HepG2 (cell line): ENCODE measurements around the gene CTNNBL1. TPM values are rescaled to one million over a fixed set of nuclear protein-coding genes. Genes with fewer than 3 reads are reported as not detected.

Experiments used
- ATF7-NPFF ChIP-seq: sonication (generic); formaldehyde crosslinking; IDR thresholded peaks from 2 replicates; pipeline ENCODE4 v1.8.1; 2023; ENCODE audit warnings: mild to moderate bottlenecking, low read depth, missing genetic modification reagents, moderate library complexity
- CHD4 ChIP-seq: fragments of 200-600 bp; sonication (generic); IDR thresholded peaks from 2 replicates; pipeline ENCODE4 v1.7.0; 2017; ENCODE audit warnings: mild to moderate bottlenecking, low read length, borderline replicate concordance
- GPBP1L1 ChIP-seq: sonication (generic); formaldehyde crosslinking; IDR thresholded peaks from 2 replicates; pipeline ENCODE4 v1.5.0; 2020; ENCODE audit warnings: mild to moderate bottlenecking, missing genetic modification reagents
- KDM4B ChIP-seq: sonication (generic); formaldehyde crosslinking; IDR thresholded peaks from 2 replicates; pipeline ENCODE4 v1.4.0; 2020; ENCODE audit warnings: missing genetic modification reagents
- KDM5B ChIP-seq: sonication (generic); formaldehyde crosslinking; IDR thresholded peaks from 2 replicates; pipeline ENCODE4 v1.4.0; 2020; ENCODE audit warnings: missing genetic modification reagents, mild to moderate bottlenecking, borderline replicate concordance
- MXD1 ChIP-seq: sonication (generic); formaldehyde crosslinking; IDR thresholded peaks from 2 replicates; pipeline ENCODE4 v1.4.0; 2020; ENCODE audit warnings: mild to moderate bottlenecking, missing genetic modification reagents
- NFE2 ChIP-seq: sonication (generic); formaldehyde crosslinking; IDR thresholded peaks from 2 replicates; pipeline ENCODE4 v1.4.0; 2020; ENCODE audit warnings: missing genetic modification reagents
- NFKB2 ChIP-seq: sonication (generic); formaldehyde crosslinking; IDR thresholded peaks from 2 replicates; pipeline ENCODE4 v1.4.0; 2020; ENCODE audit warnings: missing genetic modification reagents, borderline replicate concordance
- POLR2G ChIP-seq: fragments of 200-400 bp; formaldehyde crosslinking; IDR thresholded peaks from 2 replicates; pipeline ENCODE4 v1.6.1; 2018; ENCODE audit warnings: mild to moderate bottlenecking, low read depth, low read length, moderate library complexity
- SOX6 ChIP-seq, 2 experiments: fragments of 450-650 bp in 1 of 2; sonication (generic) in 1 of 2; formaldehyde crosslinking in 1 of 2; IDR thresholded peaks; 2 replicates each; pipeline versions ENCODE4 v1.4.0 to v1.6.1; 2017 to 2020; ENCODE audit warnings: antibody characterized with exemption in 1 of 2, mild to moderate bottlenecking in 1 of 2, missing genetic modification reagents in 1 of 2
- SRY ChIP-seq: sonication (generic); formaldehyde crosslinking; IDR thresholded peaks from 2 replicates; pipeline ENCODE4 v1.8.0; 2022; ENCODE audit warnings: mild to moderate bottlenecking, missing genetic modification reagents
- ZNF224 ChIP-seq: sonication (generic); formaldehyde crosslinking; IDR thresholded peaks from 2 replicates; pipeline ENCODE4 v1.5.0; 2020; ENCODE audit warnings: mild to moderate bottlenecking, missing genetic modification reagents
- ZNF251 ChIP-seq: sonication (generic); formaldehyde crosslinking; IDR thresholded peaks from 2 replicates; pipeline ENCODE4 v1.9.0; 2021; ENCODE audit warnings: mild to moderate bottlenecking, missing genetic modification reagents
- ZNF3 ChIP-seq: IDR thresholded peaks from 2 replicates; pipeline ENCODE4 v1.7.0; 2017; ENCODE audit warnings: inconsistent platforms
- ZNF333 ChIP-seq: sonication (generic); formaldehyde crosslinking; IDR thresholded peaks from 2 replicates; pipeline ENCODE4 v1.4.0; 2020; ENCODE audit warnings: mild to moderate bottlenecking, missing genetic modification reagents, borderline replicate concordance
- ZNF761 ChIP-seq: sonication (generic); formaldehyde crosslinking; conservative IDR thresholded peaks from 2 replicates; pipeline ENCODE4 v1.4.0; 2020; ENCODE audit warnings: mild to moderate bottlenecking, missing genetic modification reagents
- polyA plus RNA-seq, 8 experiments: library from polyadenylated mRNA; depleted of rRNA in 3 of 8; stranded (reverse) in 7 of 8; unstranded in 1 of 8; fragments of >200 nt; fragmentation: Illumina TruSeq in 4 of 8; extraction: Trizol in 4 of 8; gene quantifications; 2 replicates each; pipeline versions ENCODE4 v1.2.1 to v1.2.3, GENCODE V29; 2011 to 2016; ENCODE audit warnings: low read depth in 4 of 8, missing spikeins in 1 of 8, mixed read lengths in 1 of 8; ENCODE audit not compliant: insufficient read depth in 1 of 8
- total RNA-seq, 5 experiments: library from RNA; depleted of rRNA; stranded (reverse); fragments of >200 nt; fragmentation: Illumina TruSeq; extraction: Trizol; gene quantifications; 2 replicates each; pipeline ENCODE4 v1.2.3, GENCODE V29; 2016; ENCODE audit warnings: low read depth in 1 of 5
- TF ChIP-seq, protein P1 (sequence below): sonication (generic); formaldehyde crosslinking; IDR thresholded peaks from 2 replicates; pipeline ENCODE4 v1.5.1; 2020; ENCODE audit warnings: mild to moderate bottlenecking, missing genetic modification reagents, moderate library complexity
- TF ChIP-seq, protein P2 (sequence below): sonication (generic); formaldehyde crosslinking; IDR thresholded peaks from 2 replicates; pipeline ENCODE4 v1.5.1; 2020; ENCODE audit warnings: mild to moderate bottlenecking, missing genetic modification reagents, moderate library complexity
- TF ChIP-seq, protein P3 (sequence below): IDR thresholded peaks from 2 replicates; pipeline ENCODE4 v1.6.1; 2016; ENCODE audit warnings: missing compliant biosample characterization, missing genetic modification reagents, borderline replicate concordance
- TF ChIP-seq, protein P4 (sequence below): IDR thresholded peaks from 2 replicates; pipeline ENCODE4 v1.6.1; 2016; ENCODE audit warnings: missing biosample characterization, missing genetic modification reagents, low read depth

Gene CTNNBL1
- total and polyA plus RNA-seq, 2 of the 13 experiments (the other 11 are each of a cell fraction or from before 2014, with no cell fraction given): 49.3 to 94.6 TPM

DNA sequence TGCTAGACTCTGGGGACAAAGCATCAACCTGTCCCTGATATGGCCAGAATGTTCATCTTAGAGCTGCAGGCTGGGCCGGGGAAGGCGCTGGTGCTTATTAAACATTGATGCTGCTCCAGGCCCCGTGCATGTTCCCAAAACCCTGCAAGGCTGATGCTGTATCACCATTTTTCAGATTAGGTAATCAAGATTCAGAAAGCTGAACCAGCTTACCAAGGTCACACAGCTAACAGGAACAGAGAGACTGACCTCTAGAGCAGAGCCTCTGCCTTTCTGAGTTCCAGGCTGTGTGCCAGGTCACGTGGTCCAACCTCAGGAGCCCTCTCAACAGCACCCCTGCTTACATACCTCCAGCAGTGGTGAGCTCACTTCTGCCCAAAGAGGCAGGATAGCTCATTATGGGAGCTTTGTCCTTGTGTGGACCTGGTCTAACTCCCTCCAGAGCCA is 193.0 kb downstream of the CTNNBL1 start (continued):
- TF ChIP-seq ZNF333 (no peak), NFE2 (no peak), SOX6 (IDR thresholded peaks at IDR 0.05) (no peak), SOX6 (CRISPR knock-in tag; IDR thresholded peaks at IDR 0.05) (0 out of 2 replicates have a peak, but pooled peaks have one; percentile 19), SRY (CRISPR knock-in tag) (no peak), KDM5B (CRISPR knock-in tag) (peak; percentile 21; the same call in 1 of the 2 replicates), GPBP1L1 (no peak), ZNF761 (CRISPR knock-in tag) (no peak), CHD4 (no peak), ATF7-NPFF (CRISPR knock-in tag) (no peak), MXD1 (CRISPR knock-in tag) (no peak), POLR2G (no peak), ZNF251 (CRISPR knock-in tag) (no peak), ZNF3 (CRISPR knock-in tag) (peak; percentile 64; the same call in 1 of the 2 replicates), NFKB2 (CRISPR knock-in tag) (0 out of 2 replicates have a peak, but pooled peaks have one; percentile 51), KDM4B (CRISPR knock-in tag) (0 out of 2 replicates have a peak, but pooled peaks have one; percentile 30), ZNF224 (no peak)
- TF ChIP-seq, protein P1, sequence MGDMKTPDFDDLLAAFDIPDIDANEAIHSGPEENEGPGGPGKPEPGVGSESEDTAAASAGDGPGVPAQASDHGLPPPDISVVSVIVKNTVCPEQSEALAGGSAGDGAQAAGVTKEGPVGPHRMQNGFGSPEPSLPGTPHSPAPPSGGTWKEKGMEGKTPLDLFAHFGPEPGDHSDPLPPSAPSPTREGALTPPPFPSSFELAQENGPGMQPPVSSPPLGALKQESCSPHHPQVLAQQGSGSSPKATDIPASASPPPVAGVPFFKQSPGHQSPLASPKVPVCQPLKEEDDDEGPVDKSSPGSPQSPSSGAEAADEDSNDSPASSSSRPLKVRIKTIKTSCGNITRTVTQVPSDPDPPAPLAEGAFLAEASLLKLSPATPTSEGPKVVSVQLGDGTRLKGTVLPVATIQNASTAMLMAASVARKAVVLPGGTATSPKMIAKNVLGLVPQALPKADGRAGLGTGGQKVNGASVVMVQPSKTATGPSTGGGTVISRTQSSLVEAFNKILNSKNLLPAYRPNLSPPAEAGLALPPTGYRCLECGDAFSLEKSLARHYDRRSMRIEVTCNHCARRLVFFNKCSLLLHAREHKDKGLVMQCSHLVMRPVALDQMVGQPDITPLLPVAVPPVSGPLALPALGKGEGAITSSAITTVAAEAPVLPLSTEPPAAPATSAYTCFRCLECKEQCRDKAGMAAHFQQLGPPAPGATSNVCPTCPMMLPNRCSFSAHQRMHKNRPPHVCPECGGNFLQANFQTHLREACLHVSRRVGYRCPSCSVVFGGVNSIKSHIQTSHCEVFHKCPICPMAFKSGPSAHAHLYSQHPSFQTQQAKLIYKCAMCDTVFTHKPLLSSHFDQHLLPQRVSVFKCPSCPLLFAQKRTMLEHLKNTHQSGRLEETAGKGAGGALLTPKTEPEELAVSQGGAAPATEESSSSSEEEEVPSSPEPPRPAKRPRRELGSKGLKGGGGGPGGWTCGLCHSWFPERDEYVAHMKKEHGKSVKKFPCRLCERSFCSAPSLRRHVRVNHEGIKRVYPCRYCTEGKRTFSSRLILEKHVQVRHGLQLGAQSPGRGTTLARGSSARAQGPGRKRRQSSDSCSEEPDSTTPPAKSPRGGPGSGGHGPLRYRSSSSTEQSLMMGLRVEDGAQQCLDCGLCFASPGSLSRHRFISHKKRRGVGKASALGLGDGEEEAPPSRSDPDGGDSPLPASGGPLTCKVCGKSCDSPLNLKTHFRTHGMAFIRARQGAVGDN (CRISPR knock-in tag): peak; percentile 16; the same call in 1 of the 2 replicates
- TF ChIP-seq, protein P2, sequence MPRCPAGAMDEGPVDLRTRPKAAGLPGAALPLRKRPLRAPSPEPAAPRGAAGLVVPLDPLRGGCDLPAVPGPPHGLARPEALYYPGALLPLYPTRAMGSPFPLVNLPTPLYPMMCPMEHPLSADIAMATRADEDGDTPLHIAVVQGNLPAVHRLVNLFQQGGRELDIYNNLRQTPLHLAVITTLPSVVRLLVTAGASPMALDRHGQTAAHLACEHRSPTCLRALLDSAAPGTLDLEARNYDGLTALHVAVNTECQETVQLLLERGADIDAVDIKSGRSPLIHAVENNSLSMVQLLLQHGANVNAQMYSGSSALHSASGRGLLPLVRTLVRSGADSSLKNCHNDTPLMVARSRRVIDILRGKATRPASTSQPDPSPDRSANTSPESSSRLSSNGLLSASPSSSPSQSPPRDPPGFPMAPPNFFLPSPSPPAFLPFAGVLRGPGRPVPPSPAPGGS (CRISPR knock-in tag): no peak
- TF ChIP-seq, protein P3, sequence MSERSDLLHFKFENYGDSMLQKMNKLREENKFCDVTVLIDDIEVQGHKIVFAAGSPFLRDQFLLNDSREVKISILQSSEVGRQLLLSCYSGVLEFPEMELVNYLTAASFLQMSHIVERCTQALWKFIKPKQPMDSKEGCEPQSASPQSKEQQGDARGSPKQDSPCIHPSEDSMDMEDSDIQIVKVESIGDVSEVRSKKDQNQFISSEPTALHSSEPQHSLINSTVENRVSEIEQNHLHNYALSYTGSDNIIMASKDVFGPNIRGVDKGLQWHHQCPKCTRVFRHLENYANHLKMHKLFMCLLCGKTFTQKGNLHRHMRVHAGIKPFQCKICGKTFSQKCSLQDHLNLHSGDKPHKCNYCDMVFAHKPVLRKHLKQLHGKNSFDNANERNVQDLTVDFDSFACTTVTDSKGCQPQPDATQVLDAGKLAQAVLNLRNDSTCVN: peak; percentile 73
- TF ChIP-seq, protein P4, sequence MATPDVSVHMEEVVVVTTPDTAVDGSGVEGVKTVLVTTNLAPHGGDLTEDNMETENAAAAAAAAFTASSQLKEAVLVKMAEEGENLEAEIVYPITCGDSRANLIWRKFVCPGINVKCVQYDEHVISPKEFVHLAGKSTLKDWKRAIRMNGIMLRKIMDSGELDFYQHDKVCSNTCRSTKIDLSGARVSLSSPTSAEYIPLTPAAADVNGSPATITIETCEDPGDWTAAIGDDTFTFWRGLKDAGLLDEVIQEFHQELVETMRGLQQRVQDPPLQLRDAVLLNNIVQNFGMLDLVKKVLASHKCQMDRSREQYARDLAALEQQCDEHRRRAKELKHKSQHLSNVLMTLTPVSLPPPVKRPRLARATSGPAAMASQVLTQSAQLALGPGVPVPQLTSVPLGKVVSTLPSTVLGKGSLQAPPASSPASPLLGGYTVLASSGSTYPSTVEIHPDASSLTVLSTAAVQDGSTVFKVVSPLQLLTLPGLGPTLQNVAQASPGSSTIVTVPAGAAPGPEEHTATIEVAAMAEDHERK: no peak
